Mammary epithelial cell (primary cell): ENCODE measurements around the gene CD300E.
A peak's percentile ranks its signal among the peaks of the same experiment; 100 is the strongest.

ENCODE experiments used
- CTCF ChIP-seq, 2 donors: IDR thresholded peaks in 1 of 2; conservative IDR thresholded peaks in 1 of 2; 2 replicates each; pipeline ENCODE4 v1.5.1; 2011 to 2012; ENCODE audit warnings: inconsistent platforms in 2 of 2, low read length in 2 of 2, mild to moderate bottlenecking in 2 of 2, control low read depth in 1 of 2, low read depth in 1 of 2; ENCODE audit not compliant: insufficient read depth in 1 of 2; ENCODE audit errors: extremely low read depth in 1 of 2
- EZH2 ChIP-seq: IDR thresholded peaks from 2 replicates; pipeline ENCODE4 v1.6.1; 2012; ENCODE audit warnings: low read length, inconsistent platforms, borderline replicate concordance

GRCh38 chr17:74671031-74671771 lies 47.7 kb upstream of the CD300E start:
- TF ChIP-seq CTCF (conservative IDR thresholded peaks at IDR 0.05 in 1 of 2, IDR thresholded peaks at IDR 0.05 in 1 of 2; ENCODE audit: extremely low read depth in 1 of 2, insufficient read depth in 1 of 2, low read depth in 1 of 2, low read length in 2 of 2) (no peak), EZH2 (peak; percentile 40)
